ENCODE results near the gene JAM3. TPM values are rescaled to one million over a fixed set of nuclear protein-coding genes. Genes with fewer than 3 reads are reported as not detected.

JAM3 gene
- total and polyA plus RNA-seq, 2 of the 8 experiments (the other 6 are each of a cell fraction or from before 2014, with no cell fraction given), result 19.6 to 42.8 TPM

- no peak for TF ChIP-seq BCL11A (IDR thresholded peaks at IDR 0.05; ENCODE audit: low read depth in 2 of 2, low read length in 2 of 2)
Measured at GRCh38 chr11:134062265-134063123, 6.4 kb upstream of the JAM3 start (continued).

Measured in H1 (cell line).